CD14-positive monocyte (primary cell): ENCODE data around the gene ITM2B. TPM values are rescaled to one million over a fixed set of nuclear protein-coding genes. Genes with fewer than 3 reads are reported as not detected.

Experiments used
- DNase-seq, 3 donors: peaks; one replicate each; pipeline ENCODE4 v3.0.0-alpha.2; 2011 to 2022
- H2AFZ ChIP-seq: 2 replicates; pipeline ENCODE4 v1.6.0; 2012; ENCODE audit warnings: mild to moderate bottlenecking, low read depth, low read length, inconsistent platforms; ENCODE audit not compliant: insufficient read depth, poor library complexity, severe bottlenecking
- H3K27ac ChIP-seq, 2 donors: 1 replicate in 1 of 2; 2 replicates in 1 of 2; pipeline ENCODE4 v1.5.1; 2012 to 2013; ENCODE audit warnings: low read length in 2 of 2, control low read depth in 1 of 2, inconsistent platforms in 1 of 2, low read depth in 1 of 2, mild to moderate bottlenecking in 1 of 2
- H3K27me3 ChIP-seq, 2 donors: one replicate each; pipeline versions ENCODE4 v1.6.0 to v1.6.1; 2011 to 2013; ENCODE audit warnings: low read length in 2 of 2; ENCODE audit not compliant: control insufficient read depth in 2 of 2, insufficient read depth in 2 of 2
- H3K36me3 ChIP-seq, 2 donors: replicated peaks in 1 of 2; 1 replicate in 1 of 2; 2 replicates in 1 of 2; pipeline versions ENCODE4 v1.5.1 to v1.6.1; 2012 to 2013; ENCODE audit warnings: low read length in 2 of 2, control low read depth in 1 of 2, inconsistent platforms in 1 of 2, mild to moderate bottlenecking in 1 of 2; ENCODE audit not compliant: insufficient read depth in 2 of 2, control insufficient read depth in 1 of 2
- H3K4me1 ChIP-seq, 2 donors: 1 replicate in 1 of 2; 2 replicates in 1 of 2; pipeline versions ENCODE4 v1.5.1 to v1.6.1; 2012 to 2013; ENCODE audit warnings: low read length in 2 of 2, control low read depth in 1 of 2, inconsistent platforms in 1 of 2, mild to moderate bottlenecking in 1 of 2, moderate library complexity in 1 of 2; ENCODE audit not compliant: insufficient read depth in 2 of 2, control insufficient read depth in 1 of 2
- H3K4me2 ChIP-seq: replicated peaks from 2 replicates; pipeline ENCODE3; 2012; ENCODE audit warnings: low read length, moderate library complexity, mild to moderate bottlenecking; ENCODE audit not compliant: poor library complexity, severe bottlenecking; ENCODE audit errors: extremely low read depth
- H3K4me3 ChIP-seq, 3 experiments: fragments of 200-600 bp in 1 of 3; sonication (generic) in 1 of 3; replicated peaks in 1 of 3; 1 replicate in 2 of 3; 2 replicates in 1 of 3; pipeline ENCODE4 v1.5.1; 2011 to 2013; ENCODE audit warnings: low read length in 3 of 3, mild to moderate bottlenecking in 3 of 3, control low read depth in 2 of 3, low read depth in 2 of 3, inconsistent platforms in 1 of 3, moderate library complexity in 1 of 3
- H3K79me2 ChIP-seq: 2 replicates; pipeline ENCODE4 v1.6.0; 2012; ENCODE audit warnings: mild to moderate bottlenecking, control low read depth, inconsistent platforms, low read length, moderate library complexity; ENCODE audit not compliant: insufficient read depth
- H3K9ac ChIP-seq: 2 replicates; pipeline ENCODE4 v1.6.0; 2017; ENCODE audit warnings: low read length, mild to moderate bottlenecking; ENCODE audit not compliant: insufficient read depth, poor library complexity, severe bottlenecking
- H3K9me3 ChIP-seq, 2 donors: replicated peaks in 1 of 2; 1 replicate in 1 of 2; 2 replicates in 1 of 2; pipeline versions ENCODE4 v1.5.1 to v1.6.1; 2012 to 2013; ENCODE audit warnings: low read length in 2 of 2, control low read depth in 1 of 2; ENCODE audit not compliant: control insufficient read depth in 1 of 2, insufficient read depth in 1 of 2
- H4K20me1 ChIP-seq: 2 replicates; pipeline ENCODE4 v1.6.0; 2012; ENCODE audit warnings: mild to moderate bottlenecking, low read length, control low read depth, moderate library complexity; ENCODE audit not compliant: insufficient read depth
- H3K27ac Mint-ChIP-seq, 7 donors: one replicate each; pipeline ENCODE4 v1.8.0; 2020; ENCODE audit warnings: mild to moderate bottlenecking in 7 of 7, mixed read lengths in 7 of 7, moderate library complexity in 6 of 7, inconsistent platforms in 2 of 7
- H3K27me3 Mint-ChIP-seq, 3 donors: one replicate each; pipeline ENCODE4 v1.8.0; 2021 to 2022; ENCODE audit warnings: low read depth in 3 of 3, mild to moderate bottlenecking in 3 of 3, mixed read lengths in 3 of 3, moderate library complexity in 3 of 3, inconsistent platforms in 1 of 3
- H3K36me3 Mint-ChIP-seq, 2 donors: one replicate each; pipeline ENCODE4 v1.8.0; 2020; ENCODE audit warnings: mixed read lengths in 2 of 2, inconsistent platforms in 1 of 2, mild to moderate bottlenecking in 1 of 2
- H3K4me1 Mint-ChIP-seq: one replicate; pipeline ENCODE4 v1.8.0; 2020; ENCODE audit warnings: mild to moderate bottlenecking, mixed read lengths
- H3K4me3 Mint-ChIP-seq, 2 donors: one replicate each; pipeline ENCODE4 v1.8.0; 2020; ENCODE audit warnings: mild to moderate bottlenecking in 2 of 2, mixed read lengths in 2 of 2, moderate library complexity in 1 of 2
- H3K9me3 Mint-ChIP-seq, 7 donors: one replicate each; pipeline ENCODE4 v1.8.0; 2020 to 2022; ENCODE audit warnings: mixed read lengths in 7 of 7, mild to moderate bottlenecking in 6 of 7, moderate library complexity in 6 of 7, inconsistent platforms in 2 of 7
- CTCF ChIP-seq: fragments of 200-600 bp; IDR thresholded peaks from one replicate; pipeline ENCODE4 v1.8.0; 2022; ENCODE audit warnings: antibody characterized with exemption, mild to moderate bottlenecking
- WGBS: methylation state at CpG from one replicate; pipeline ENCODE4 v1.1.5; 2013; ENCODE audit warnings: missing lambda C conversion rate; ENCODE audit not compliant: insufficient coverage; 5-methylcytosine and 5-hydroxymethylcytosine counted together
- intact Hi-C, 2 donors: fragments of 100-400 bp; cut with micrococcal nuclease; formaldehyde crosslinking; loops; one replicate each; pipeline versions ENCODE4 v1.15.0 to v1.15.1; 2023
- polyA plus RNA-seq, 3 donors: library from polyadenylated mRNA; depleted of rRNA in 1 of 3; unstranded in 2 of 3; stranded (reverse) in 1 of 3; fragments of 300-500 nt in 2 of 3; fragments of >200 nt in 1 of 3; fragmentation: Illumina TruSeq in 2 of 3; gene quantifications; 1 replicate in 2 of 3; 2 replicates in 1 of 3; pipeline ENCODE4 v1.2.3, GENCODE V29; 2012 to 2021

ITM2B gene
- polyA plus RNA-seq, 3 donors: 702 to 1,657 (median 1,502) TPM

- no peak for TF ChIP-seq CTCF
- Mint-ChIP-seq H3K9me3 (peaks cover 8 to 23% (median 18%) of the 10 kb centered on the region in 7 donors), H3K27ac (no peak overlapping the region), H3K27me3 (no peaks in the 10 kb centered on the region), H3K4me3 (no peak overlapping the region), H3K4me1 (peaks cover 14% of the 10 kb centered on the region), H3K36me3 (peaks cover 49 to 64% of the 10 kb centered on the region in 2 donors)
- Histone ChIP-seq H2AFZ (no peak overlapping the region), H3K27me3 (no peaks in the 10 kb centered on the region), H3K79me2 (peaks cover 100% of the 10 kb centered on the region), H3K4me3 (no peak overlapping the region), H3K4me1 (peaks cover 2% of the 10 kb centered on the region in 2 donors), H4K20me1 (peaks cover 72% of the 10 kb centered on the region), H3K4me2 (no peak overlapping the region), H3K27ac (no peak overlapping the region), H3K9ac (no peak overlapping the region), H3K36me3 (peaks cover 23 to 84% of the 10 kb centered on the region in 2 donors), H3K9me3 (peaks cover 4 to 8% of the 10 kb centered on the region in 2 donors)
- DNase-seq: no peak
- intact Hi-C loops: no loop called here
- no CpG with 5 or more reads among the region's 1 CpG for WGBS
Observed at GRCh38 chr13:48311223-48311622, 78.2 kb downstream of the ITM2B start.

GRCh38 chr13:48315969-48316650 lies 83.1 kb downstream of the ITM2B start:
- Histone ChIP-seq H3K4me3 (no peak overlapping the region), H3K27me3 (peaks cover 0 to 24% of the 10 kb centered on the region in 2 donors), H3K9ac (no peak overlapping the region), H3K27ac (no peak overlapping the region), H3K4me2 (no peak overlapping the region), H4K20me1 (peaks cover 88% of the 10 kb centered on the region), H3K4me1 (peaks cover 34 to 37% of the 10 kb centered on the region in 2 donors), H3K36me3 (peaks cover 9 to 85% of the 10 kb centered on the region in 2 donors), H3K79me2 (peaks cover 89% of the 10 kb centered on the region), H3K9me3 (peaks cover 49 to 53% of the 10 kb centered on the region in 2 donors), H2AFZ (no peak overlapping the region)
- peaks cover 39 to 67% (median 51%) of the 10 kb centered on the region in 7 donors for H3K9me3 Mint-ChIP-seq
- no peak overlapping the region for H3K4me3 Mint-ChIP-seq
- H3K27ac Mint-ChIP-seq: no peak overlapping the region
- H3K27me3 Mint-ChIP-seq: peaks cover 16 to 38% (median 23%) of the 10 kb centered on the region in 3 donors
- H3K4me1 Mint-ChIP-seq: peaks cover 37% of the 10 kb centered on the region
- DNase-seq: no peak
- H3K36me3 Mint-ChIP-seq: peaks cover 55 to 78% of the 10 kb centered on the region in 2 donors
- intact Hi-C loops: no loop called here
- WGBS: 98% methylated on average over 15 of the region's 17 CpGs
- no peak for TF ChIP-seq CTCF
